Endothelial cell (in vitro differentiated cells): ENCODE results near the gene ENAM. TPM values are rescaled to one million over a fixed set of nuclear protein-coding genes. Genes with fewer than 3 reads are reported as not detected.

Experiments
- DNase-seq: peaks from one replicate; pipeline ENCODE4 v3.0.0; 2021; ENCODE audit warnings: low spot score
- H3K27ac Mint-ChIP-seq: one replicate; pipeline ENCODE4 v1.8.0; 2021; ENCODE audit warnings: mixed read lengths, inconsistent platforms; ENCODE audit not compliant: unreplicated experiment
- H3K27me3 Mint-ChIP-seq: one replicate; pipeline ENCODE4 v1.8.0; 2021; ENCODE audit warnings: mild to moderate bottlenecking, moderate library complexity, mixed read lengths, inconsistent platforms; ENCODE audit not compliant: unreplicated experiment
- H3K36me3 Mint-ChIP-seq: one replicate; pipeline ENCODE4 v1.8.0; 2021; ENCODE audit warnings: mild to moderate bottlenecking, low read depth, mixed read lengths, inconsistent platforms; ENCODE audit not compliant: unreplicated experiment
- H3K4me1 Mint-ChIP-seq: one replicate; pipeline ENCODE4 v1.8.0; 2021; ENCODE audit warnings: mild to moderate bottlenecking, mixed read lengths, inconsistent platforms; ENCODE audit not compliant: unreplicated experiment
- H3K4me3 Mint-ChIP-seq: one replicate; pipeline ENCODE4 v1.8.0; 2021; ENCODE audit warnings: mild to moderate bottlenecking, mixed read lengths, inconsistent platforms; ENCODE audit not compliant: unreplicated experiment
- H3K9me3 Mint-ChIP-seq: one replicate; pipeline ENCODE4 v1.8.0; 2021; ENCODE audit warnings: mixed read lengths, inconsistent platforms; ENCODE audit not compliant: unreplicated experiment
- total RNA-seq: library from RNA; stranded (reverse); fragmentation: NEBNext Ultra II Directional; extraction: Animal tissue kit (Norgen Biotek cat#: 25700); gene quantifications from one replicate; pipeline ENCODE4 v1.2.1, GENCODE V29; 2021; ENCODE audit not compliant: unreplicated experiment
- TF ChIP-seq, protein P1 (sequence below): fragments of 200-600 bp; sonication (generic); IDR thresholded peaks from one replicate; pipeline ENCODE4 v1.5.0; 2021; ENCODE audit warnings: antibody characterized with exemption; ENCODE audit not compliant: unreplicated experiment

ENAM gene
- total RNA-seq, 1 donor from 2014 or later: 0.18 TPM

DNA sequence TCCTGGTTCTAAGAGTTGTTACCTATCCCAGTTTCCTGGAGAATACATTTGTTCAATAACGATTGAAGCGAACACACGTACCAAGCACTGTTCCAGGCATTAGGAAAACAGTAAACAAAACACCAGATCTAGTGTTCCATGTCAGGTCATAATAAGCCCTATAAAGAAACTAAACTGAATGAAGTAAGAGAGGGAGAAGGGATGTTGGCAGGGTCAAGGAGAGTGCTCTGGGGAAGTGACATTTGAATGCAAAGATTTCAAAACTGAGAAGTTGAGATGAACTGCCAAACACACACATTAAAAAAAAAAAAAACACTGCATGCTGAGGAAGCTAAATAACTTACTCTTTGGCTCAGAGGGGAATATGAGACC lies 14.4 kb upstream of the ENAM start:
- TF ChIP-seq, protein P1, sequence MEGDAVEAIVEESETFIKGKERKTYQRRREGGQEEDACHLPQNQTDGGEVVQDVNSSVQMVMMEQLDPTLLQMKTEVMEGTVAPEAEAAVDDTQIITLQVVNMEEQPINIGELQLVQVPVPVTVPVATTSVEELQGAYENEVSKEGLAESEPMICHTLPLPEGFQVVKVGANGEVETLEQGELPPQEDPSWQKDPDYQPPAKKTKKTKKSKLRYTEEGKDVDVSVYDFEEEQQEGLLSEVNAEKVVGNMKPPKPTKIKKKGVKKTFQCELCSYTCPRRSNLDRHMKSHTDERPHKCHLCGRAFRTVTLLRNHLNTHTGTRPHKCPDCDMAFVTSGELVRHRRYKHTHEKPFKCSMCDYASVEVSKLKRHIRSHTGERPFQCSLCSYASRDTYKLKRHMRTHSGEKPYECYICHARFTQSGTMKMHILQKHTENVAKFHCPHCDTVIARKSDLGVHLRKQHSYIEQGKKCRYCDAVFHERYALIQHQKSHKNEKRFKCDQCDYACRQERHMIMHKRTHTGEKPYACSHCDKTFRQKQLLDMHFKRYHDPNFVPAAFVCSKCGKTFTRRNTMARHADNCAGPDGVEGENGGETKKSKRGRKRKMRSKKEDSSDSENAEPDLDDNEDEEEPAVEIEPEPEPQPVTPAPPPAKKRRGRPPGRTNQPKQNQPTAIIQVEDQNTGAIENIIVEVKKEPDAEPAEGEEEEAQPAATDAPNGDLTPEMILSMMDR: no peak
- DNase-seq: no peak
- peaks cover 1% of the 10 kb centered on the region for H3K27me3 Mint-ChIP-seq
- H3K27ac Mint-ChIP-seq: no peak overlapping the region
- H3K4me3 Mint-ChIP-seq: no peak overlapping the region
- no peaks in the 10 kb centered on the region for H3K9me3 Mint-ChIP-seq
- no peaks in the 10 kb centered on the region for H3K4me1 Mint-ChIP-seq
- H3K36me3 Mint-ChIP-seq: no peaks in the 10 kb centered on the region

GRCh38 chr4:70619288-70619687 lies 9.3 kb upstream of the ENAM start:
- no peak overlapping the region for H3K27ac Mint-ChIP-seq
- H3K4me3 Mint-ChIP-seq: no peak overlapping the region
- no peaks in the 10 kb centered on the region for H3K4me1 Mint-ChIP-seq
- no peaks in the 10 kb centered on the region for H3K36me3 Mint-ChIP-seq
- TF ChIP-seq, protein P1: no peak
- no peaks in the 10 kb centered on the region for H3K9me3 Mint-ChIP-seq
- H3K27me3 Mint-ChIP-seq: no peaks in the 10 kb centered on the region
- no peak for DNase-seq

- no peaks in the 10 kb centered on the region for H3K9me3 Mint-ChIP-seq
- no peak for DNase-seq
- H3K27me3 Mint-ChIP-seq: no peaks in the 10 kb centered on the region
- no peak overlapping the region for H3K4me3 Mint-ChIP-seq
- TF ChIP-seq, protein P1: no peak
- no peaks in the 10 kb centered on the region for H3K36me3 Mint-ChIP-seq
- no peak overlapping the region for H3K27ac Mint-ChIP-seq
- H3K4me1 Mint-ChIP-seq: no peaks in the 10 kb centered on the region
Observed at GRCh38 chr4:70619778-70620177, 8.8 kb upstream of the ENAM start.

- Mint-ChIP-seq H3K4me1 (no peaks in the 10 kb centered on the region), H3K27ac (no peak overlapping the region), H3K9me3 (no peaks in the 10 kb centered on the region), H3K36me3 (no peaks in the 10 kb centered on the region), H3K27me3 (peaks cover 1% of the 10 kb centered on the region), H3K4me3 (no peak overlapping the region)
- TF ChIP-seq, protein P1: no peak
- no peak for DNase-seq
Observed at GRCh38 chr4:70623323-70623722, 5.2 kb upstream of the ENAM start.

- Mint-ChIP-seq H3K27ac (no peak overlapping the region), H3K4me1 (no peaks in the 10 kb centered on the region), H3K27me3 (peaks cover 1% of the 10 kb centered on the region), H3K9me3 (no peaks in the 10 kb centered on the region), H3K4me3 (no peak overlapping the region), H3K36me3 (no peaks in the 10 kb centered on the region)
- DNase-seq: no peak
- TF ChIP-seq, protein P1: no peak
Observed at GRCh38 chr4:70624226-70624793, 4.2 kb upstream of the ENAM start.
